OCI-LY7 (cell line): Measurements from ENCODE around the gene KRT75.

ENCODE experiments used
- EZH2phosphoT487 ChIP-seq: fragments of 200-600 bp; sonication (generic); IDR thresholded peaks from 2 replicates; pipeline ENCODE4 v1.6.1; 2018; ENCODE audit warnings: low read depth, borderline replicate concordance, mild to moderate bottlenecking, mixed run types, antibody characterized with exemption, low read length, moderate library complexity, mixed read lengths
- TF ChIP-seq, protein P1 (sequence below): fragments of 200-600 bp; sonication (generic); conservative IDR thresholded peaks from 2 replicates; pipeline ENCODE4 v1.5.1; 2014; ENCODE audit warnings: mild to moderate bottlenecking, antibody characterized with exemption, low read length, moderate library complexity, mixed read lengths

DNA sequence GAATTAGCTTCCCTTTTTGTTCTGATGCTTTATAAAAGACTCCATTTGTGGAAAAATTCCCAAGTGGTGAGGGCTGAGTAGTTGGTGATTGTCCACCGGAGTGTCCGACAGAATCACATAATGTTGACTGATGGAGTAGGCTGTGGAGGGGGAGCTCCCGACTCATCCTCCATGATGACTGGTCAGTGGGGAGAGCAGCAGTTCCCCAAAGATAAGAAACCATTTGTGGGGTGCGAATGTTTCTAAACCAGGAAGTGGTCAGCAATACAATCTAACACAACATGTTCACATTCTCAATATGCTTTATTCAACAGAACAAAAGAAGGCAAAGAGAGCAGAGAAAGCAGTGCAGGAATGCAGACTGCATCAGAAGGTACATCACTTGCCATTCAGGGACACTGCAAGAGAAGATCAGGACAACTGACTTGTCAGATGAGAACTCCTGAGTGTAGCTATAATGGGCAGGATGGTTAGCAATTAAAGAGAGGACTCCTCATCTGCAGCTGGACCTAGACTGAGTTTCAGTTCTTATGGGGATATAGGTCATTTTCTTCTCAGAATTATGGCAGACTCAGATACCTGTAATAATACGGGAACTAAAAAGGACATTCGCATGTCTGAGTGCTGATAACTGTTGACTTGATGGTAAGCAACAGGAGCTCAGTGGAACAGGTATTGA lies 12.3 kb upstream of the KRT75 start:
- TF ChIP-seq, protein P1, sequence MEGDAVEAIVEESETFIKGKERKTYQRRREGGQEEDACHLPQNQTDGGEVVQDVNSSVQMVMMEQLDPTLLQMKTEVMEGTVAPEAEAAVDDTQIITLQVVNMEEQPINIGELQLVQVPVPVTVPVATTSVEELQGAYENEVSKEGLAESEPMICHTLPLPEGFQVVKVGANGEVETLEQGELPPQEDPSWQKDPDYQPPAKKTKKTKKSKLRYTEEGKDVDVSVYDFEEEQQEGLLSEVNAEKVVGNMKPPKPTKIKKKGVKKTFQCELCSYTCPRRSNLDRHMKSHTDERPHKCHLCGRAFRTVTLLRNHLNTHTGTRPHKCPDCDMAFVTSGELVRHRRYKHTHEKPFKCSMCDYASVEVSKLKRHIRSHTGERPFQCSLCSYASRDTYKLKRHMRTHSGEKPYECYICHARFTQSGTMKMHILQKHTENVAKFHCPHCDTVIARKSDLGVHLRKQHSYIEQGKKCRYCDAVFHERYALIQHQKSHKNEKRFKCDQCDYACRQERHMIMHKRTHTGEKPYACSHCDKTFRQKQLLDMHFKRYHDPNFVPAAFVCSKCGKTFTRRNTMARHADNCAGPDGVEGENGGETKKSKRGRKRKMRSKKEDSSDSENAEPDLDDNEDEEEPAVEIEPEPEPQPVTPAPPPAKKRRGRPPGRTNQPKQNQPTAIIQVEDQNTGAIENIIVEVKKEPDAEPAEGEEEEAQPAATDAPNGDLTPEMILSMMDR: no peak
- no peak for TF ChIP-seq EZH2phosphoT487
